ENCODE measurements around the gene LRRC36.

- no peak for TF ChIP-seq CTCF (IDR thresholded peaks at IDR 0.05)
- TF ChIP-seq POLR2A (IDR thresholded peaks at IDR 0.05), result no peak
Observed at GRCh38 chr16:67429799-67430503, 103.3 kb downstream of the LRRC36 start.
